Cardiac septum (tissue), 1 donor: ENCODE data around the gene RAB6B. TPM values are rescaled to one million over a fixed set of nuclear protein-coding genes. Genes with fewer than 3 reads are reported as not detected.

Experiments
- DNase-seq: peaks from one replicate; pipeline ENCODE4 v3.0.0-alpha.2; 2020; ENCODE audit warnings: low spot score
- intact Hi-C: fragments of 100-400 bp; cut with DNase I; formaldehyde crosslinking; loops from one replicate; pipeline ENCODE4 v1.14.0; 2022
- total RNA-seq: library from RNA; stranded (reverse); fragmentation: NEBNext Ultra II Directional; extraction: Animal tissue kit (Norgen Biotek cat#: 25700); gene quantifications from one replicate; pipeline ENCODE4 v1.2.1, GENCODE V29; 2021
- donor health status: DM: no; HTN: no; CAD: no.

RAB6B gene
- total RNA-seq, 1 donor from 2014 or later: 42.4 TPM

DNA sequence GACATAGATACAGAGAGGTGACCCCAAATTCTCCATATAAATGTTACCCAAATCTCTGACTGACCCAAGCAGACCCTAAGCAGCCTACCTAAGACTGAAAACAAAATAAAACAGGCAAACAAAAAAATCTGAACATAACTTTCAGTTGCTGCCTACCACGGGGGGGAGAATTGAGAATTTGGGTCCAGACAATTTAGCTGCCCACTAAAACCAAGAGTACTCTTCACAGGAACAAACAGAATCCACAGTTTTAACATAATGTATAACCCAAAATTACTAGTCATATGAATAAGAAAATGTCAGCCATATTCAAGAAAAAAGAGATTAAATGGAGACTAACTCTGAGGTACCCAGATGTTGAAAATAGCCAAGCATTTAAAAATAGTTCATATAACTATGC, 45.6 kb downstream of the RAB6B start:
- no peak for DNase-seq
- intact Hi-C loops: no loop called here

DNA sequence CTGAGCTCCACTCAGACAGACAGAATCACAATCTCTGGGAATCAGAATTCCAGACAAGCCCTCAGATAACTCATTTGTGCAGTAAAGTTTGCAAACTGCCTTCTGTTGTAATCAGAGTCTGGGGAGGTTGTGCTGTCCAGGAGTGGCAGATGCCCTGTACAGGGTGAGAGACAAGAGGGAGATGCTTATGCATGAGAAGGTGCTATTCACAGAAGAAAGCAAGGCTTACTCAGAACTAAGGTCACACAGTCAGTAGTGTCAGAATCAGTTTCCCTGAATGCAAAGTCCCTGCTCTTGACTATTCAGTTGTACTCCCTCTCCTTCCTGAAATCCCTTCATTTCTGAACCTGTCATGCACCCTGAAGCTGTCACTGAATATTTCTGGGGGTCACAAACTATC, 46.3 kb downstream of the RAB6B start:
- DNase-seq: no peak
- intact Hi-C loops: no loop called here

DNA sequence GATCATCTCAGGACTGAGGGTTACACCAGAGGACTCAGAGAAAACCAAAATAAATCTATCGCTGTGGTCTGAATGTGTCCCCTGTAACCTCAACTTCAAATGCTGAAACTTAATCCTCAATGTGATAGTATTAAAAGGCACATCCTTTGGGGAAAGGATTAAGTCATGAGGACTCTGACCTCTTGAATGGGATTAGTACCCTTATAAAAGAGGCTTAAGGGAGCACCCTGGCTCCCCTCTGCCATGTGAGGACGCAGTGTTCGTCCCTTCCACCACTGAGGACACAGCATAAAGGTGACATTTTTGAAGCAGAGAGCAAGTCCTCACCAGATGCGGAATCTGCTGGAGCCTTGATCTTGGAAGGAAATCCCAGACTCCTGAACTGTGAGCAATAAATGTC, 50.6 kb downstream of the RAB6B start:
- DNase-seq: no peak
- intact Hi-C loops: no loop called here

DNA sequence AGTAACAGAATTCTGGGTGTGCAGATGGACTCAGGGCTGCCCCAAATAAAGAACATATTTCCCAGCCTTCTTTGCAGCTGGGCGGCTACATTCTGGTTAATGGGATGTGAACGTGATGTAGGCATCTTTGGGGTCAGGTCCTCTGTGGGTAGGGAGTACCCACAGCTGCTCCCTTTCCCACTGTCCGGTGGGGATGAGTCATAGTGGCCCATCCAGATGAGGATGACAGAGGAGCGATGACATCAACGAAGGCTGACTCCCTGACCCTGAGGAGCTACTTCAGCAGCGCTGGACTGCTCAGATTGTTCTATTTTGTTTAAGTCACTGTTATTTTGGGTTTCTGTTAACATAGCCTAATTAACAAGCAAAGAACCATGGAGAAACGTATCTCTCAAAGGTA, 52.0 kb downstream of the RAB6B start:
- DNase-seq: no peak
- intact Hi-C loops: no loop called here

DNA sequence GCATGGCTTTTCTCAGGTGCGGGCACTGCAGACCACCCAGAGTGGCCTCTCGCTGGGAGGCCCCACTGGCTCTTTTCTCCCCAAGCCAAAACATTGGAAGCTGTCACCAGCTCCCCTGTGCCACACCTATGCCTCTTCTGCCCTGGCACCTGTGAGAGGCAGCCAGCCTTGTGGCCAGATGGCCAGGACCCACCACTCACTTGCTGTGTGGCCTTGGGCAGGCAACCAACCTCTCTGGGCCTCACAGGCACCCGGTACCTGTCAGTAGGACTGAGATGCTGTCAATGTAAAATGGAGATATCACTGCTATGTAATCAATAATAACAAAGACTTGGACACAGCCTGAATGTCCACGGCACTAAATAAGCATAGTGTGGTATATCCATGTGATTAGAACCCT, 53.5 kb downstream of the RAB6B start:
- intact Hi-C loops: no loop called here
- no peak for DNase-seq

DNA sequence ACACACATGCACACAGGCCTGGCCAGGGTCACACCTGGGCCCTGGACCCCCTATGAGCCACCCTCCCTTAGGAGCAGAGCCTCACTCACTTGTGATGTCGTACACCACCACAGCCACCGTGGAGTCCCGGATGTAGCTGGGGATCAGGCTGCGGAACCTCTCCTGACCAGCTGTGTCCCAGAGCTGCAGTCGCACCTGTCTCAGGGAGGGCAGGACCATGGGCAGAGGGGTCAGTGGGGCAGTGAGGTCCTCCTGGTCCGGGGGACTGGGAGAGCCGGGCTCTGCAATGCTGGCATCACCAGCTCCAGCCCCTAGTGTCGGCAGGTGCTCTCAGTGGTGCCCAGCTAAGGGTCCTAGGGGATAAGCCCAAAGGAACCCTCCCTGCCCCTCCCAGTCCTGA, 54.5 kb downstream of the RAB6B start:
- no peak for DNase-seq
- intact Hi-C loops: no loop called here

DNA sequence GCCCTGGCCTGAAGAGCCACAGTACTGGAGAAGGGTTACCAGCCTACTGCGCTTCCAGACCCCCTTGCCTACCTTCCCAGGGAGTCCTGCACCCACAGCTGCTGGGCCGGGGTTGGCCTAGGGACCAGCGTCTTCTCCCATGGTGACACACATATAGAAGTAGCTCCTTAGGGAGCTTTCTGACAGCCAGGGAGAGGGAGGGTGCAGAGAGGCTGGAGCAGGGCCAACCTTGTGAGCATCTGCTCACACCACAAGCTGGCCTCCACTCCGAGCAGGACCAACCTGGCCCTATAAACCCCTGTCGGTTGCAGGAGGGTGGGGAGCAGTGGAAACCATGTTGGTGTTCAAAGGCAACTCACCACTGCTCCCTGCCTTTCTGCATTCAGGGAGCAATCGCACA, 54.9 kb downstream of the RAB6B start:
- intact Hi-C loops: no loop called here
- DNase-seq: no peak

DNA sequence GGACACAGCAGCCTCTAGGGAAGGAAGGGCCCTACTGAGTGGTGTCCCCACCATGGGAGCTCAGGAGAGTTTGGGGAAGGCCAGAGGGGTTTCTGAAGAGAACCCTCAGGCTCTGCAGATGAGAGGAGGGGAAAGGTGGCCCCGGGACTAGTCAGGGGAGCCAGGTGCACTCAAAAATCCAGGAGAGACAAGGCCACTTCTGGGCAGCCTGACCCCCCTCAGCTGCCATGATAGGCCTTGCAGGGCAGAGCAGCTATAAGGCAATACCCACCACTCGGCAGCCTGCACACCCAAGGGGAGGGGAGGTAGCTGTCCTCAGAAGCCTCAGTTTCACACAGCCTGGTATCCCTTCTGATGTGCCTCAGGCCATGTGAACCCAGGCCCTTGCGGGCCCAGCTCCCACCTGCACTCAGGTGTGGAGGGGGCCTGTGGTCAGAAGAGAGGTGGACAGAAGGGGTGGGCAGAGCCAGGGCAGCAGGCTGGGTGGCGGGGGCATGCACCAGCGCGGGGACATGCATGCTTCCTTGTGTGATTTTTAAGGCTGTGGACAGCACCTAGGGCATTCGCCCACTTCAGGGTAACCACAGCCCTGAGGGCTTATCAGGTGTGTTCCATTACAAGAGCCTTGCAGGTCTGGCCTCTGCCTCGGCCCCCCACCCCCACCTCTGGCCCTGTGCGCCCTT, 55.5 kb downstream of the RAB6B start:
- intact Hi-C loops: no loop called here

DNA sequence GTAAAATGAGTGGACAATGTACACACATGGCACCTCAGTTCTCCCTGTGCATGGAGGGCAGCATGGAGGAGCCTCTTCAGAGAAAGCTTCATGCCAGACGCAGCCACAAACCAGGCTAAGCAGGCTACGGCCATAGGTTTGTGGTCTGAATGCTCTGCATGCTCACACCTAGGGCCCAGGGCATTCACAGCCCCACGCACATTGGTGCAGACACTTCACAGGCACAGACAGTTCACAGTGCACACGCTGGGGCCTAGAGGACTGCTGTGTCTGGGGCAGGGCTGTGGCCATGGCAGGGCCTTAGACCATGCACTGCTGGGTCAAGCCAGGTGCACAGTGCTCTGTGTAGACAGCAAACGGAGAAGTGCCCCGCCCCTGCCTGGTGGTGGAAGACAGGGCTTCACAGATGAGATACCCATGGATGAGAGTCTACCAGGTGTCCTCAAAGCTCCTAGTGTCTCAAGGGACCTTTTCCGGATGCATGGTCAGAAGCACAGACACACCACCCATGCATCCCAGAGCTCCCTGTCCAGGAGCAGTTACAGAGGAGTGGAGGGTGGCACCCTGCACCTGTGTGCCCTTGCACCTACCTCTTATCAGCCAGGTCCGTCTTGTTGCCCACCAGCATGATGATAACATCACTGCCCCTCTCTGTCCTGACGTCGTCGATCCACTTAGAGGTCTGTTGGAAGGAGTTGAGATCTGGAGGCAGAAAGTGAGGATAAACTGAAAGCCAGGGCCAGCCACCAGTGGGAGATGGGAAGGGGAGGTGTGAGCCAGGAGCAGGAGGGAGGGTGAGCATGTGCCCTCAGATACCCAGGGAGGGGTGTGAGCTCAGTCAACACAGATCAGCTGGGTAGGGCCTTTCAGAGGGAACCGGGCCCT, 56.5 kb downstream of the RAB6B start:
- peak; percentile 58 for DNase-seq
- intact Hi-C loops: no loop called here

More for the DNA sequence above, 55.5 kb downstream of the RAB6B start:
- DNase-seq: peak; percentile 71

DNA sequence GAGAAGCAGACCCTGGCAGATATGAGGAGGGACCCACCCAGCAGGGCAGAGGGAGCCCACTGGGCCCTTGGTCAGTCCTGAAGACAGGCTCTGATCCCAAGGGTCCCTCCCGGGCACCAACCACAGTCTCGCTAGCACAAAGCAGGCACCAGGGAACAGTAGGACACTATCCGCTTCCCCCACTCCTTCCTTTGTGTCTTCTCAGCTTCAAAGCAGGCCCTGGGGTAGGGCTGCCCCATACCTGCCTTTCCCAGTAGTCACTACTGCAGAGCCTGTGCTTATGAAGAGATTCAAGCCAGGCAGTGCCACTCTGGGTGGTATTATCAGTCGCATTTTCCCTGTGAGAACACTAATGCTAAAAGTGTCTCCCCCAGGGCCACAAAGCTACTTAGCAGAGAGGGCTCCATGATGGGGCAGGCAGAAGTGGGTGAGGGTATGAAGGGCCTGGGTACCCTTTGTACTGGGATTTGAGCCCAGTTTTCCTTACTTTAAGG, 57.3 kb downstream of the RAB6B start:
- intact Hi-C loops: no loop called here
- DNase-seq: peak; percentile 60

DNA sequence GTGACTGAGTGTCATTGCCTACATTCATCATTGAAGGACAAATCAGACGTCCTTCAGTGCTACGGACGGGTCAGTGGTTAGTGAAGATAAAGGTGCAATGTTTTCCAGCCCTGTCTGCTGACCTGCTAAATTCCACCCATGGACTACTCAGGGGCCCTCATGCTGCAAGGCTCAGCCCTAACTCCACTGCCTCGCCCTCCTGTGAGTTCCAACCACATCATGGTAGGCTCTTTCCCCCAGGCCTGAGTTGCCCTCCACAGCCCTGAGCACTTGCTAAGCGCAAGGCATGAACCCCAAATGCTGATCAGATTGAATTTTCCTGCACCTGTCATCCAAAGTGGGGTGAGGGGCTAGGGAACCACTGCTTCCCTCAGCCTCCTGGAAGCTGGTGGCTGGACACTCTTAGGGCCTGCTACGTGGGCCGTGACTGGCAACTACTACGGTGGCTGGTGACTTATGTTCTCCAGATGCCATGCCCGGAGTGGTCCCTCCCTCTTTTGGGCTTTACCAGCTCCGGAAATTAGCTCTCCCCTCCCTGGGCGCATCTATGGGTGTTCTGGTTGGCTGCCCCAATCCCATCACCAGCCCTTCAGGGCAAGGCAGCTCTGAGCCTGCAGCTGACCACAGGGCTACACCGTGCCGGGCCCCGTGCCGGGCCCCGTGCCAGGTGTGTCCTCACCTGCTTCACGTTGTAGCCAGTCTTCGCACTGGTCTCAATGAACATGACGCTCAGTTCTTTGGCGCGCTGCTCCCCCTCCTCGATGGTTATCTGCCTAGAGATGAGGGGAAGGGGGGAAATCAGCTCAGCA, 58.0 kb downstream of the RAB6B start:
- intact Hi-C loops: no loop called here
- peak; percentile 7 for DNase-seq

DNA sequence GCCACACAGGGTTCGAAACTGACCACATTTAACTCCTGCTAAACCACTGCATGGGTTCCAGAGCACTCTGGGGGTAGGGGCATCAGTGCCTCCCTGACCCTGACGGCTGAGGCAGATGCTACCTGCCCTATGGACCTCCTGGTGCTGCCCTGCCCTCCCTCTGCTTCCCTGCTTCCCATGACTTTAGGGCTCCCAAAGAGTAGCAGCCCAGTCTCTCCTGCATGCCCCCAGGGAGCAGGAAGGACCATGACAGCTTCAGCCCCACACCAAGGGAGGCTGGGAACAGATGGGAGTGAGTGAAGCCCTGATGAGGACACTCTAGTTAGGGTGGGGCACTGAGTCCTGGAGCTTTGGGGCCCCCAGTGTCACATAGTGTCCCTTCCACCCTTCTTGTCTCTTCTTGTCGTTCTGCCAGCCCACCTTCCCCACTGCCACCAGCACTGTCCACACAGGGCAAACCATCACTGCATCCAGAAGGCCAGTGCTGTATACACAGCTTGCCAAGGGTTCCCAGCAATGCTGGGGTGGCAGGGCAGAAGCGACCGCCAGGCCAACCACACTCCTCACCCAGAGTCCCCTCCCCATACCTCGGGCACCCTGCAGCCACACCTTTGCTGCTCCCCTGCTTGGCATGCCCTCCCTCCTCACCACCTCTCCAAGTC, 59.1 kb downstream of the RAB6B start:
- peak; percentile 46 for DNase-seq

DNA sequence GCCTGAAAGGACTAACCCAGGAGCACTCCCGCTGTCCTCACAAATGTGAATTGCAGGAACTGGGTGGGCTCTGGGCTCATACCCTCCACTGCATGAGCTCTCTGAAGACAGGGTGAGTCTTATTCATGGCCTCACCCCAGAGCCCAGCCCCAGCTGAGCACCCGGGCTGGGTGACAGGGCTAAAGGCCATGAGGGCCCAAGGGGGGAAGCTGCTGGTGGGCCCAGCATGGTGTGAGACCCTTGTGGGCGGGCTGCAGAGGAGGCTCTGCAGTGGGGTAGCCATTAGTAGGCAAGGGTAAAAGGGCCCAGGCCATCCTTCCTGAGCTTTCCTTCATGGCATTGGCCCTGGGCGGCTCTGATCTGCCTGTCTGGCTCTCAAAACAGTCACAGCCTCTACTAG, 59.7 kb downstream of the RAB6B start:
- peak; percentile 56 for DNase-seq
- intact Hi-C loops: no loop called here

More for the DNA sequence above, 59.1 kb downstream of the RAB6B start:
- intact Hi-C loops: no loop called here

DNA sequence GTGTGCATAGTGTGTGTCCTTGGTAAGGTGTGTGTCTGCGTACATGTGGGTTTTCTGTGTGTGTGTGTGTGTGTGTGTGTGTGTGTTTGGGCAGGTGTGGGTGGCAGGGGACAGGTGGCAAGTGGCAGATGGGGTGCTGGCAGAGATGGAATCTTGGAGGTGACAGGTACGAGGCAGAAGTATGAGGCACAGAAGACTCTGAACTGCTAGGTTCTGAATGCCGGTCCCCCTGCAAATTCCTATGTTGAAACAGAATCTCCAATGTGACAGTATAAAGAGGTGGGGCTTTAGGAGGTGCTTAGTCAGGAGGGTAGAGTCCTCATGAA, 60.3 kb downstream of the RAB6B start:
- DNase-seq: peak; percentile 17
- intact Hi-C loops: no loop called here

DNA sequence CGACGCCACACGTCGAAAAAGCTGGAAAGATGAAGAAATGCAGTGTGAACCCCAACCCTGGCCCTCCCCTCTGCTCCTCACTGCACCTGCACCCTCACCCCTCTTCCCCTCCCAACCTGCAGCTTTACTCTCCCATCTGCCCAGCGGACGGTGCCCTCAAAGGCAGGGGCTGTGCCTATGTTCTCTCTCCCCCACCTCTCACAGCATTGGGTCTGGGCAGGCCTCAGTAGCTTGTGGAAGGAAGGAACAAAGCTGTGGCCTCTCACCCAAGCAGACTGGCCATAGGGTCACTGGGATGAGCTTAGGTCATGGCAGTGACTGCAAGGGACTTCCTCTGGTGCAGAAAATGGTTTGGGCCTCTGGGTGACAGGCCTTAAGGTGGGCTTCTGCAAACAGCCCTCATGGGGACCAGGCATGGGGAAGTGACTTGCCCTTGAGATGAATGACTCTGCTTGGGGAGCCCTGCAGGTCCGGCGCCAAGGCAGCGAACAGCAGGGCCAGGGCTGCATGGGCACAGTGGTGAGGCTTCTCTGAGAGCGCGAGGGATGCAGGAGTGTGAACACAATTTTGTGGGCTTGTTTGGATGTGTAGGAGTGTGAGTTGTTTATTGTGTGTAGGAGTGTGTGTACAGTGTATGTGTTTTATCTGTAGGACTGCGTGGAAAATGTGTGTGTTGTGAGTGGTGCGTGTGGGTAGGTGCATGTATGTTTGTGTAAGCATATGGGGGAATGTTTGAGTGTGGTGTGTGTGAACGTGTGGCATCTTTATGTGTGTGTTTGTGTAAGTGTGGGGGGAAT, 60.9 kb downstream of the RAB6B start:
- intact Hi-C loops: no loop called here
- DNase-seq: peak; percentile 71

DNA sequence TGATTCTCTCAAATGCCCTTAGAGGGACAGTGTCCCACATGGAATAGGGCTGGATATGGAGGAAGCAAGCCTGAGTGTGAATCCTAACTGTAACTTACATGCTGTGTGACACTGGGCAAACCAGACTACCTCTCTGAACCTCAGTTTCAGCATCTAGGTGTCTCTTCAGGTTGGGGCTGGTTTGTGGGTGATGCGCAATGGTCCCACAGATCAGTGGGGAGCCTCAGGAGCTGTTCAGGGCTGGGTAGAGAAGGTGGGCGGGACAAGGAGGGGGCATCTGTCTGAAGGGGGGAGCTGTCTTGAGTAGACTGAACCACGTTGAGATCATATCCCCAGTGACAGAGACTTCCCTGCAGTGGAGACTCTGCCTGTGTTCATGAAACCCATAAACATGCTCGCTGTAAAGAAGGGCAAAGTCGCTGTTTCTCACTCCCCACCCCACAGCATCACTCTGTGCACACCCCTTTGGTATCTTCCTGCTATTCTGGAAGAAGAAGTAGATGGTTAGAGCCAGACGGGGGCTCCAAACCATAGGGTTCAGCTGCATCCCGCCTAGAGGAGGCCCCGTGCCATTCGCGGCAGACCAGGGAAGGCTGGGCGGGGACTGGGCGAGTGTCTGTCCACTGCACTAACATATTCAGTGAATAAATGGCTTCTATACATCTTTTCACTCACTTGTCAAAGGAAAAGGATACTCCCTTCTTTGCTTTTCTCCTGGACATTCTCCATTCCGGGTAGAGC, 61.6 kb downstream of the RAB6B start:
- intact Hi-C loops: no loop called here
- peak; percentile 66 for DNase-seq

DNA sequence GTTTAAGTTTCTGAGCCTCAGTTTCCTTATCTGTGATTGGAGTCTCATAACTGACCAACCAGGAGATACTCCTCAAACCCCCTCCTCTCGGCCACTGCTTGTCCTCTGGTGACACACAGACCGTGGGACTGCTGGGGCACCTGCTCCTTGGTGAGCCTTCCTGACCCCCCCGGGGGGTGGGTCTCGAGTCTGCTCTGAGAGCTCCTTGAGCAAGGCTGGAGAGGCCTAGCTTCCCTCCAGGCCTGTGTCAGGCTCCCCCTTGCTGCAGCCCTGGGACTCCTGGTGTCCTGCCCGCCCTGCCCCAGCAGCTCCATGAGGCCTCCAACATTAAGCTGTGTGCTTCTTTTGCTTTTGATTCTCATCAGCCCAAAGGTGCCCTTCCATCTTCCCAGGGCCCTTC, 62.4 kb downstream of the RAB6B start:
- DNase-seq: peak; percentile 54
- intact Hi-C loops: no loop called here

DNA sequence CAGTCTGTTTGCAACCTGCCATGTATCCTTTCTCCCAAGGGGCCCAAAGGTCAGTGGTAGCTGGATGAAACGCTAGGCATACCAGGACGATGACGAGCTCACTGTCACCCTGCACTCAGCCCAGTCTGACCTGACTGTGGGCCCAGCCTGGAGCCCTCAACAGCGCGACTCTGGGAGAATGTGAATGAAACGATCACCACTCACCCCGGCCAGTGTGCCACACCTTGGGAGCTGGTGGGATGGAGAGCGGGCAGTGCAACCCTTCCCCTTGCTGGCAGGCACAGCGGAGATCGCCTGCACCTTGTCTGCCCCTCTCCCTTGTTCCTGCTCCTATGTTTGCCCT, 62.9 kb downstream of the RAB6B start:
- peak; percentile 20 for DNase-seq
- intact Hi-C loops: no loop called here
